MV-4-11 (cell line): ENCODE measurements around the gene FRMD8.

Source experiments
- DNase-seq: peaks from one replicate; lab custom pipeline; 2025; lab: John Stamatoyannopoulos, UW

The FRMD8 gene

GRCh38 chr11:65454696-65455456 lies 68.4 kb downstream of the FRMD8 start:
- peak; percentile 79 for DNase-seq

DNA sequence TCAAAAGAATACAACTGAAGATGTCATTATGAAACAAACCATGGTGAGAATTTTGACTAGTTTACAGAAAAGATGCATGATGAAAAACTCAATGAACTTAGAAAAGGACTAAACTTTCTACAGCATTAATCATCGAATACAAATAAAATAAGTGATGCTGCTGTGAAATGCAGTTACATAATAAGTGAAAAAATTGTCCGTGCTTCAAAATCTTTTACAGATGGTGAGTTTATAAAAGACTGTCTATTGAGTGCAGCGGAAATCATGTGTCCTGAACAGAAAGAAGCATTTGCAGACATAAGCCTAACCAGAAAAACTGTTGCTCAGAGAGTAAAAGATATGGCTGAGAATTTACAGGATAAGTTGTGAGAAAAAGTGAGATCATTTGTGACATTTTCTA lies 70.0 kb downstream of the FRMD8 start:
- no peak for DNase-seq

DNA sequence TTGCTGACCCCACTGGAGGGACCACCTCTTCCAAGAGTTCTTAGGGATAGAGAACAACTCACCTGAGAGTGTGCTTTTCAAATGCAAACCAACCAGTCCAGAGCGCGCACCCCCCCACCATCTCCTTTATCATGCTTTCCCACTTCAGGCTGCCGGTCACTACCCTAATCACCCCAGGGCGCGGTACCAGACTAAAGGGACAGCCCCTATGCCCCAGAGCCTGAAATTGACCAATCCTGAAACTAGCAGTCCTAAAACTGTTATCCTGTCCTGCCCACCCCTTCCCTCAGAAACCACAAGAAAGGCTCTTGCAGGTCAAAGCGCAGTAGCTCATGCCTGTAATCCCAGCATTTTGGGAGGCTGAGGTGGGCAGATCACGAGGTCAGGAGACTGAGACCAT lies 73.1 kb downstream of the FRMD8 start:
- DNase-seq: peak; percentile 45
